Activated CD4-positive, alpha-beta T cell treated with anti-CD3 and anti-CD28 coated beads for 48 hours (primary cell): ENCODE results near the gene SEMA5A.
"Not testable (repeated sequence)": the region's sequence is repeated elsewhere in the genome, so short reads cannot be mapped to it uniquely, and the experiment has no call there.

ENCODE experiments used
- DNase-seq: peaks from one replicate; pipeline ENCODE4 v3.0.0-alpha.2; 2020

SEMA5A gene

DNA sequence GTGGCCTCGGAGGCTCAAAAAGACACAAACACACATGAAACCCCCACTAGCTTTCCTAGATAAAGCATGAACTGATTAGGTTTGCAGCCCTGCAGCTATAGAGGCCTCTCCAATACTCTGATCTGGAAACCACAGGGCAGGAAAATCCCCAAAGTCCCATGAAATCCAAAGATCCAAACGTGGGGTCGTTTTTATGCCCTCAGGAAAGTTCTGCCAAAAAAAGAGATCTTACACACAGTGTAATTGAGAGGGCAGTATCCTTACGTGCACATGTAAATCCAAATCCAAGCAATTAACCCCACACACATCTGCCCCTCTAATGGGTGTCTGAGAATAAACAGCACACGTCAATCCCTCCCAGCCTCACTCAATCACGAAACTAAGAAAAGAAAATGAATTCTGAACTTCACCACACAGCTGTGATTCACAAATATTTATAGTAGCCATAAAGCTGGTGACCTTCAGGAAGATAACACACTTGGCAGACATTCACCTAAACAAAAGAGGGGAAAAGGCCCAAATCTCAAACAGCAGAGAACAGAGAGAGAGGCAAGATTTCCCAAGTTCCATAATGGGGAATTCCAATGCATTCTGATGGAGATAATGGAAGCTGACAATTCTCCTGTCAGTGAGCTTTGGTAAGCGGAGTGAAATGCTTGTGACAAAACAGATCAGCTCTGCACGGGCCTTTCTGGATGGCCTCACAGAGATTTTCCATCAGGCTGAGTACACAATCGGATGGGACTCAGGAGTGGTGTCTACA is 114.2 kb downstream of the SEMA5A start:
- no peak for DNase-seq

DNA sequence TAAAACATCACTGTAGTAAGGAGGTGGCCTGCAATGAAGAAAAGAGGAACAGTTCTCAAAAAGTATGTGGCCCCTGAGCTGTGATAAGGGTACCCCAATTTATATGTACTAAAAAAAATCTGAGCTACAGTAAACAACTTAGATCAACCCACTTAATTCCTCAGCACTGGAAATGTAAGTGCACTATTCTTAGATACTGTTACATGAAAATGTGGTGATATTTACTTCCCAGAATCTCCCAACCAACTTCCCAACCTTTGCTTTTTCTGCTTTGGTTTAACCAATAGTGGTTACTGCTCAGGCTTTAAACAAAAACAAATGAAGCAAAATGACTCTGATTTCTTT is 114.8 kb downstream of the SEMA5A start:
- no peak for DNase-seq

DNA sequence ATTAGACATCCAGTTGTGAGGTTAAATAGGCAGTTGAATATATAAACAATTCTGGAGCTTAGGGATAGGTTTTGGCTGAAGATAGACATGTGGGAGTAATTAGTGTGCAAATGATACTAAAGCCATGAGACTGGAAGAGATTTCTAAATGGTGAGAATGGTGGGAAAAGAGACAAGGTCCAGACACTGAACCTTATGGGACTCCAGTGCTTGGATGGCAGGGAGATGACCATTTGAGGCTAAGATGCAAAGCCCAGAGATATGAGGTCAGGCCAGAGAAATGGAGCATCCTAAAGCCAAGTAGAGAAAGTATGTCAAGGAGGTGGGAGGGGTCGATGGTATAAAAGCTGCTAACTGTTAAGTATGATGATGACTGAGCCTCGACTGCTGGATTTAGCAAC is 115.6 kb downstream of the SEMA5A start:
- no peak for DNase-seq

DNA sequence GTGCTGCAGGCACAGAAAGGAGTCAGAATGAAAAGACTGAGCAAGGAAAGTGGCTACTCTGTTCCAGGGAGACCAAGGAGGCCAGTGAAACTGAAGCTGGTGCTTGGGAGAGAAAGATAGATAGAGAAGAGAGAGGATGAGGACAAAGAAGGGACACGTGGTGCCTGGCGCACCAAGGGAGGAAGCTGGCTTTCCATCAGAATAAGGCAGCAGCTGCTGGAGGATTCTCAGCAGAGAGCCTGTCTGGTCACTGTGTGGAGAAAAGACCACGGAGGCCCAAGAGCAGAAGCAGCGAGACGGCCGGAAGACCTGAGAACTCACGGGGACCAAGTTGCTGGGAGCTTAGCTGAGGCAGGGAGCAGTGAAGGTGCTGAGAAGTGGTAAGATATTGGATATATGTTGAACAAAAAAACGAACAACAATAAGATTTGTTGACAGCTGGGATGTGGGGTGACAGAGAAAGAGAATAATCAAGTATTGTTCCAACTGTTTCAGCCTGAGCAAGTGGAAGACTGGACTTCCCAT is 116.1 kb downstream of the SEMA5A start:
- no peak for DNase-seq

DNA sequence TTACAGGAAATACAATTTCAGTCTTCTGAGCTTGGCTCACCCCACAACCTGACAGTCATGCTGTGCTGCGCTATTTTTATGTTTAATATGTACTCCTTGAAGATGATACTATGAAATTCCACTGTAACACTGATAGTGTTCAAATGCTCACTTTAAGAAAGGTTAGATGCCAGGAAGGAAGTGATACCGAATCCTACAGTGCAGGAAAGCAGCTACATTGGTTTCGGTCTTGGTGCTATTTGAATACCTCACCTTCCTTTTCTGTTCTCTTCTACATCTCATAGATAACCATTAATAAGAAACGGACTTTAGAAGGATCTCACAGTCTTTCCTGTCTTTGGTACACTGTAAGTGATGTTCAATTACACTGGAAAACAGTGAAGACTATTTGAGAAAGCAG is 117.6 kb downstream of the SEMA5A start:
- DNase-seq, result no peak

DNA sequence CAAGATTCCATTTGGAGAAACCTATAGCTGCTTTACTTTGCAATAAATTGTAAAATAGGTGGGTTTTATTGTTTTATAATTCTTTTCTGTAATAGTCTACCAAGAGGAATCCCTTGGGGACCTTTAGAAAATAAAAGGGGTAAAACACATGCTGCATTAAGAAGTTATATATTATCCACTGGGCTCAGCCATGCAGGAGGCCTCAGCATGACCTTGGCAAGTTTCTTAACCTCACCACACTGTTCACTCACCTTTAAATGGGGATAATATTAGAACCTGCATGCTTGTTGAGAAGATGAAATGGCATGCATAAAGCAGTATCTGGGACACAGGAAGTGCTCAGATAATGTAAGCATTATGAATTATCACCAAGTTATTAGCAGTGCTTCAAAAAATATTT is 120.2 kb downstream of the SEMA5A start:
- DNase-seq, result no peak

DNA sequence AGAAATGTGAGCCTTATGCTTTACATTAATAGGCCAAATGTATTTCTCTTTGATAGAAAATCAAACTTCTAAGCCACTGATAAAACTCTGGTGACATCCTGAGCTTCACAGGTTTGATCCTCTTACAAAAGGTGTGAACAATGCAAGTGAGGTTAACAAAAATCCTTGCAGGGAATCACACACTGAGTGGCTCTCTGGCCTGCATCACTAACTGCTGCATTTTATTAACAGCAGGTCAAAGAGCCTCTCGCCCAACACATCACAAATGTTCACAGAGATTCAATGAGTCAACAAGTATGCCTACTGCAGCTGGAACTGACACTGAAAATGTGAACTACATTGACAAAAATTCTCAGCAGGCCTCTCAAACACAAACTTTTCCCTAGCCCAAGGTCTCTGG is 122.3 kb downstream of the SEMA5A start:
- DNase-seq, result no peak

DNA sequence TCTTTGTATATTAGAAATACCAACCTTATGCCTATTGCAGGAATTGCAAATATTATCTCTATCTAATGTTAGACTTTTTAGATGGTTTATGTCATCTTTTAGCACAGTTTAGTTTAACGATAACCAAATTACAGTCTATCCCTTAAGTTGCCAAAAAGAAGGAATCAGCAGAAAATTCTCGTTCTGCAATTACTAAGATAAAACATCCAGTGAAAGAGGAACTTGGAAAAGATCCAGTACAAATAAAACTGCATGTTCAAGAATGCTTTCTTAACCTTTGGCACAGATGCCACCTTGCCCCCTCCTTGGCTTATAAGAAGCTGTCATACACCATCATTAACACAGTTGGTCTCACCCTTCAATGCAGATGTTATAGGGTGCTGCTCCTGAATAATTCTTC is 124.0 kb downstream of the SEMA5A start:
- DNase-seq, result no peak

DNA sequence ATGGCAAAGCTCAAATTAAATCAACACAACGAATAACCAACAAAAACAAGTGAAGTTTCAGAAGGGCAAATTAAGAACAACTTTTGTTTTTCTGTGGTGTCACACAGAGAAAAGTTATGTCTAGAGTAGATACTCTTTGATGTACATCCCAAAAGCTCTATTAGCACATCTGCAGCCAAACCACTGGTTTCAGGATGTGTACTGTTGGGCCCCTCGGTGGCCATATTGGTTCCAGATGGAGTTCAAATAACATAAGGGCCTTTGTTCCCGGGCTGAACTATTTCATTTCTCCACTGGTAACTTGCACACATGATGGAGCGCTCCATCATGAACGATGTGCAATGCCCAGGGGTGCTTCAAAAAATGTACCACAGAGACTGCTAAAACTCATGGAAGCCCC is 126.1 kb downstream of the SEMA5A start:
- DNase-seq, result no peak

DNA sequence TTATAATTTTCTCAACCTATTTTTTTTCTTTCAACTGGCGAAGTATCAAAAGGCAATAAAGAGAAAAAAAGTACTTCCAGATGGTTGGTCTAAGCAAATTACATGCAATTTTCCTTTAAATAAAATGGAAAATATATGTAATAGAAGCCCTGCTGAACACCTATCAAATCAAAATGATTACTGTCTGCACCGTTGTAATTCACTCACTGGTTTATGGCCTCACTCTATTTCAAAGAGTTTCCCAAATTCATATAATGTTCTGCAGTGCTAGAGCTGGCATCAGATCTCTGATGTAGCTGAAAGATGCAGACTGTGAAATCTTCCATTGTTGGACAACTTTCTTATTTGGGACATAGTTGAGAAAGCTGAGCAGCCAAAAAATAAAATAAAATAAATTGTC is 130.3 kb downstream of the SEMA5A start:
- no peak for DNase-seq

DNA sequence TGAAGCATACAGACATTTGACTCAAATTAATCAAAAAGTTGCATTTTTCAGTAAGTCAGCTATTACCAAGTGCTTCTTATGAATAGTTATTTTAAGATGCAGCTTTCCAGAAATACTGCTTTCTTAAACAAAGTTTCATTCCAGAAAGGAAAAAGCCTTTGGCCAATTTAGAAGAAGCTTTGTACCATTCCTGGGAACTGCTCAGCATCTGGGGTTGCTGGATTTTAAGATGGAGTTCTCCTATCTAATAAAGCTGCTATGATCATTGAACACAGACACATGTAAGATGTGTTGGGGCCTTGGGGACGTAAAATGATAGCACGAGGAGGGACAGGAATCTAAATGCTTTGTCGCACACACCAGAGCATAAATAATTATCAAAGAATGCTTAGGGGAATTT is 130.8 kb downstream of the SEMA5A start:
- DNase-seq, result no peak

DNA sequence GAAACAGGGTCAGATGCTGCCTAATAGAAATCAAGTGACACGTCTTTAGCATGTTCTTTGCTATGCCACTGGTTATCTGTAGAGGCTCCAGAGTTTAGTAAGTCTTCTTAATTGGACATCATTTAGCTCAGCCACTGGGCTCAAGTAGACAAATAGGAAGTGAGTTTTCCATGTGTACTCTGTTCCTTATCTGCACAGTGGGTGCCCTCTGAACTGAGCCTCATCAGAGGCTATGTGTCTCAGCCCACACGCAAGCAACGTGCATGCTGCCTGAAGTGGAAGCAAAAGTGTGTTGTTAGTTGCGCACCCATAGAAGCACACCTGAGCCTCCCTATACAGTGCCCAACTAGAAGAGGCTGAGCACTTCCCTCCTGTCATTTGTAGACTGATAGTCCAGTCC is 134.7 kb downstream of the SEMA5A start:
- no peak for DNase-seq

DNA sequence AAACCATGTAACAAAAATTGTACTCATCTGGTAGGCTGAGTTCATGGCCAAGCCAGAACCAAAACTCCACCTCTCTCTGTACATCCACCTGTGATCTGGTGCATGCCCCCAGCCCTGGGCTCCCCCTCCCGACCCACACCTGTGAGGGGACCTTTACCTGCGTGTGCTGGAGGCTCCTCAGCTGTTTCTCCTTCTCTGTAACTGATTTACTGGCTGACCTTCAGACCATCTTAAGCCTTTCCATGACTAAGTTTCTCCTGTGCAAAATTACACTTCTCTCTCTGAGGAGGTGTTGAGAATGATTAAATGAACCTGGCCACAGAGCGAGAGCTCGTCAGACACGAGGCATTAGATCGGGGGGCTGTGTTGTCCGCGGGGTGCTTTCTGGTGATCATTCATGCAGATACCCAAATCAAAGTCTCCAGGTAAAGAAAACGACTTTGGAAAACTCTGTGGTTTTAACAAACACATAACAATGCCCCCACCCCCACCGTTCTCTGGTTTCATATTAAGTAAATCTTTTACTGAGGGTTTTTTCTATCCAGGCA is 136.4 kb downstream of the SEMA5A start:
- no peak for DNase-seq

DNA sequence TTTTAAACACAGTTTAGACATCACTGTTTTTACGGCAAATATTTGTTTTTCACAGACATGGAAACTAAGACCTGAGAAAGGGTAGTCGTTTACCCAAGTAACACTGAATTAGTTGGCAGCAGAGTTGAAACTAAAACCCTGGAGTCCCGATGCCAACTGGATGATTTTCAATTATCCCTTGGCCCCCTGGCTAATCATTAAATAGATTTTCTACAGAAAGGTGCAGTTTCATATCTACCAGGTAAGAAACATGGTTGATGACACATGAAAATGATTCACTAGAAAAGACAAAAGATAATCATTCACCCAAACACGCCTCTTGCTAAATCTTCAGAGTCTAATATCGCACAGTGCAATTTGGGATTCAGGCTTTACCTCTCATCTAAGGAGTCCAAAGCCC is 136.9 kb downstream of the SEMA5A start:
- DNase-seq, result no peak

DNA sequence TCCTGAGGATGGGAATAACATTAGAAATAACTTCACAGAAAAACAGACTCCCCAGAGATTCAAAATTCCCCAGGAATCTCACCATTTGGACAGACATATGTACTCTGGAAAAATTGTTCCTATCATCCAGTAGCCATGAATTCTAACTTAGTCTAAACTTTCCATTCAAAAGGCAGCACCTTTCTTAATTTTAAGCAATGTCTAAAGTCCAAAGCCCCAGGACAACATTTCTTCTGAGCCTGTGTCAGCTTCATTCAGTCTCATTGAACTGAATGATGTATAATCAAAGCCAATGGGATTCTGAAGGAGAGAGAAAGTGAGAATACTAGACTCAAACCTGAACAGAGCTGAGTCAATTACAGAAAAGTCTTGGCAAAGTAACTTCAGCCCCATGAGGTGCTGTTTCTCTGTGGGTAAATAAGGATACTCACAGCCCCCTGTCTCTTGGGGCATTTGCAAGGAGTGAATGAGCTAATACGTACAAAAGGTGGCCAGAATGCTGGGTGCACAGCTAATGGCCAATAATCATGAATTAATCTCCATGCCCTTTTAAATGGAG is 140.6 kb downstream of the SEMA5A start:
- DNase-seq, result no peak

DNA sequence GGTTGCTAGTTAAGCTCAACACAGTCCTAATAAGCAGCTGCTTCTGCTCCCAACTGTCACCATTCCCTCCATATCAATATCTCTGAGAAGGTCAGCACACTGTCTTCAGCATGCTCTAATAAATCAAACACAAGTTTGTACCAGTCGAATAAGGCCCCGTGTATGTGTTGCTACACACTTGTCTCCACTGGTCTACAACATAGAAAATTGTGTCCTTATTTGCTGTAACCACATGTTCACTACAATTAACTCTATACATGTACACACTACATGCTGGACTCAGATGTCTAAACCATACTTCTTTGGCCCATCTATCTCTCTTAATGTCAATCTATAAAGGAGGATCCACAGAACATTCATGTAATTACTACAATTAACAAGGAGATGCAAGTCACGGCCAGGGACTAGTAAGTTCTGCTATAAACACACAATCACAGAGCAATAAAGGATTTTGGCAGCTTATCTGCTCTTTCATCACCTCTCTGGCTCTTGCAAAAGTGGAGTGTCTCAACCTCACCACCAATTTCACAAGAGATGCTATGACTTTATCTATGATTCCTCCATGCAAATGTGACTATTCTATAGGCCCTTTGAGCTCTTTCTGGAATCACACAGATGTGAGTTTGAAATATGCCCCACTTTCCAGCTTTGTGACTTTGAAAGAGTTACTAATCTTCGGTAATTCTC is 143.9 kb downstream of the SEMA5A start:
- DNase-seq, result no peak

DNA sequence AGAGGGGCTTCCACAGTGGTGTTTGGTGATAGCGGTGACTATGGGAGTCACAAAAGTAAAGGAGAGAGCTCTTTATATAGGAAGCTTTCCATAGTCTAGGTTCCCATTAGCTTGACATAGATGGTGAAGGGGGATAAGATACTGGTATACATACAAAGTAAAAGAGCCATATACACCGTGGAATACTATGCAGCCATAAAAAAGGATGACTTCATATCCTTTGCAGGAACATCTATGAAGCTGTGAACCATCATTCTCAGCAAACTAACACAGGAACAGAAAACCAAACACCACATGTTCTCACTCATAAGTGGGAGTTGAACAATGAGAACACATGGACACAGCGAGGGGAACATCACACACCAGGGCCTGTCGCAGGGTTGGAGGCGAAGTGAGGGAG is 146.1 kb downstream of the SEMA5A start:
- not testable (repeated sequence) for DNase-seq

DNA sequence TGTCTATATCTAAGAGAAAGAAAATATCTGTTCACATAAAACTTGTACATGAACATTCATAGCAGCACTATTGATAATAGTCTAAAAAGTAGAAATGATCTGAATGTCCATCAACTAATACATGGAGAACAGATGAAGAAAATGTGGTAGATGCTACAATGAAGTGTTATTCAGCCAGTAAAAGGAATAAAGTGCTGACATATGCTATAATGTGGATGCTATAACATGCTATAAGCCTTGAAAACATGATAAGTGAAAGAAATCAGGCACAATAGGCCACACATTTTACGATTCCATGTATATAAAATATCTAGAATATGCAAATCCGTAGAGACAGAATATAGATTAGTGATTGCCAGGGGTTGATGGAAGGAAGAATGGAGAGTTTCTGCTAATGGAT is 146.8 kb downstream of the SEMA5A start:
- DNase-seq, result no peak

DNA sequence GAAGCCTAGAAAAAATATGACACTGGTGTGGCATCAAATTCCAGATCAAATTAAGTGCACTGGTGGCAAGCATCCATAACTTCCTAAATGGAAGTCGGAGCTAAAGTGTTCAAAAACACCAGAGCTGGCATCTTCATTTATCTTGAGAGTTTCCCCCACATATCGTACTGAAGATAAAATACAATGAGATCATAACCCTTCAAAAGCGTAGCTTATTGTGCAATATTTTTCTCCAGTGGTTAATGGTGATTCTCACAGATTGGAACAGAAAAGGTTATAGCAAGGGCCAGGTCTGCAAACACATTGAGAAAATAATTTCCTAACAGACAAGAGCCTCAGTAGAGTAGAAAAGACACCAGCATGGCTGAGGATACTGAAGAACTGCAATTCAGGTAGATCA is 147.6 kb downstream of the SEMA5A start:
- no peak for DNase-seq

DNA sequence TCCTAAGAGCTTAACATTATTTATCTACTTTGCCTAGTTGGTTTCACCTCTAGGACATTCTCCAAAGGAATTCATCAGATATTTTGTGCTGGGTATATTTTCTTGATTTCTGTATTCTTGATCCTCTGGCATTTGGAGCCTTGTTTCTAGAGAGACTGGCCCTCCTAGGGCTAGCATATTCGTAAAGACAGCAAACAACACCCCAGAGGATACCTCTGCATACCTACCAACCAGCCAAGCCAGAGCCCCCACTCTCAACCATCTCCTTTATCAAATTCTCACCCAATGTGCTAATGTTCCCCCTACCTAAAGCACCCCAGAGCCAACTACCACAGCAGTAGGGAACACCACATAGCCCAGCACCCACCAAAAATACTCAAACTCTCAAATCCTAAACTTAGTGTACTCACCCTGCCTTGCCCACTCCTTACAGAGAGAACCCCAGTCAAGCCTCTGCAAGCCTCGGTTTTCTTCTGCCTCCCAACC is 149.5 kb downstream of the SEMA5A start:
- no peak for DNase-seq

DNA sequence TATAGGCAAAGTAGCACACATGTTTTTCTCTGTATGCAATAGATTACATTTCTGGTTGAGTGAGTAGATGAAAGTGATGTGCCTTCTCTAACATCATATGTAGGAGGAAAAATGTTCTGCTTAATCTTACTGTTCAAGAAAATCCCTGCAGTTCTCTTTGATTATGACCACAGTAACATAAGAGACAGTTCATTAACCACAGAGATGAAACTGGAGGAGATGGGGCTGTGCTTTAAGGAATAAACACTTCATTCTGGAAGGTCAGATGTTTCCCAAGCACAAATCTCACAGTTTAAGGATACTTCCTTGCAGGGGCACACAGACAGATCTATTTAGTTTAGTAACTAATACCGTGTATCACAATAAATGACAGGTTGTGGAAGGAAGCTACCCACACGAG is 150.2 kb downstream of the SEMA5A start:
- no peak for DNase-seq

DNA sequence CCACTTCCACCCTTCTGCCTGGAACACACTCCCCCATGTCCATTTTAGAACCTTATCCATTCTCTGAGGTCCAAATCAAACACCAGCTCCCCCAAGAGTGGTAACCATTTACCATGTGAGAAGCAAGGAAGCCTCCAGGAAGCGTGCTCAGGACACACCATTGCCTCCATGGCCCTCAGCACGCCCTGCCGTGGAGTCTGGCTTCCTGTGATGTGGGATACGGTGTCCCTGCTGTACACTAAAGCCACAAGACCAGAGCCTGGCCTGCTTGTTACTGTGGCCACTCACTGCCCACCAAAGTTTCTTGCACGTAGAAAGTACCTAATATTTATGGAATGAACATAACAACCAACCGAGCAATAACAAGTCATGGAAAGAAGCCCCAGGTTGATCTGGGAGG is 151.7 kb downstream of the SEMA5A start:
- DNase-seq, result no peak

DNA sequence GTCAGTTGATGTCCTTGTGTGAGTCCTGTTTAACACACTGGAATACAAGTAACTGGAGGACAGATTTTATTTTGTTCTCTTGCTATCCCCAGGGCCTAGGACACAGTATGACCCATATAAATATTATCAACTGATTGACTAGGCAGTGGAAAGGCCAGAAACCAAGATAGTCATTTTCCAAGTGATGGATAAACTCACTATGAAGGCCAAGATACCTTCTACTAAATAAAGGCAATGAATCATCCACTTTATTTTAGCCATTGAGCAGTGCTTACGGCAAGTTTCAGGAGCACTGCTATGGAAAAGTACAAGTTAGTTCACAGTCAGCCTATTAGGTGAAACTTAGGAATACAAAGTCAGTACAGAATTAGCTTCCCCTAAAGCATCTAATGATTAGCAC is 153.2 kb downstream of the SEMA5A start:
- no peak for DNase-seq

DNA sequence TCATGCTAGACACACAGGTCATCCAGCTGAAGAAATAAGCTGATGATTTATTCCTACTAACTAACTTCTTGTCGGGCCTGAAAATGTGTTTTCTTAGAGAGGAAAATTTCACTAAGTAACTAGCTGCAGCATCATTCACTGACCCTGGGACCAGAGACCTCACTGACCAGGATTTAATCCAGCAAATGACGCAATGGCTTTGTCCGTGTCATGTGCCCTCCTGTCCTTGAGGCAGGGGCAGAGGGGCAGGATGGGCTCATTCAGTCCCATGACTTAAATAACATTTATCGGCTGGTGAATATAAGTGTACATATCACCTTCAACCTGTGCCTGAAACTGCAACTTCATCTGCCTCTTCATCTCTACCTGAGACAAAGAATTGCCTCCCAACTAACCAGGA is 154.8 kb downstream of the SEMA5A start:
- DNase-seq, result no peak
